ENCODE data around the gene MPP3. TPM values are rescaled to one million over a fixed set of nuclear protein-coding genes. Genes with fewer than 3 reads are reported as not detected.

MPP3 gene
- total RNA-seq, 1 donor from 2014 or later: 30.2 TPM

DNA sequence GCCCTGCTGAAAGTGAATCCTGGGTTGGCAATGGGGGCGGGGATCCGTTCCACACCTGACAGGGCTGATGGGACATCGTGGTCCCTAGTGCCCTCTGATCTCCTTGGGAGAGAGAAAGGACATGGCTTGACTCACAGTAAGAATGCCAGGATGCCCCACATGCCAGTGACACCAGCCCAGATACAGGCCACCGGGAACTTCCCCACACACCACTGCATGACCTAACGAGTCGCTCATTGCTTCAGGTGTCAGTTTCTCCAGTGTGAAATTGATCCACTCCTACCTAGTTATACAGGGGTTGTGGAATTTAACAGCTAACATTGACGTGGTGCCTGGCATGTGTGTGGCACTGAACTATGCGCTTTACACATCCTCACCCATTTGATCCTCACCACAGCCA, 21.6 kb upstream of the MPP3 start:
- no peaks in the 10 kb centered on the region for H3K27me3 ChIP-seq
- DNase-seq (ENCODE audit: extremely low spot score in 2 of 2): no peak
- TF ChIP-seq CTCF (IDR thresholded peaks at IDR 0.05) (no peak), POLR2AphosphoS5 (IDR thresholded peaks at IDR 0.05; ENCODE audit: insufficient read depth in 1 of 2, low read depth in 1 of 2) (no peak), POLR2A (IDR thresholded peaks at IDR 0.05) (no peak)
- H3K4me1 ChIP-seq: no peaks in the 10 kb centered on the region
- intact Hi-C loops (cut with DNase I): no loop called here
- H3K36me3 ChIP-seq: no peaks in the 10 kb centered on the region
- H3K9me3 ChIP-seq: no peaks in the 10 kb centered on the region
- no peak overlapping the region for H3K27ac ChIP-seq
- no peak overlapping the region for H3K4me3 ChIP-seq

DNA sequence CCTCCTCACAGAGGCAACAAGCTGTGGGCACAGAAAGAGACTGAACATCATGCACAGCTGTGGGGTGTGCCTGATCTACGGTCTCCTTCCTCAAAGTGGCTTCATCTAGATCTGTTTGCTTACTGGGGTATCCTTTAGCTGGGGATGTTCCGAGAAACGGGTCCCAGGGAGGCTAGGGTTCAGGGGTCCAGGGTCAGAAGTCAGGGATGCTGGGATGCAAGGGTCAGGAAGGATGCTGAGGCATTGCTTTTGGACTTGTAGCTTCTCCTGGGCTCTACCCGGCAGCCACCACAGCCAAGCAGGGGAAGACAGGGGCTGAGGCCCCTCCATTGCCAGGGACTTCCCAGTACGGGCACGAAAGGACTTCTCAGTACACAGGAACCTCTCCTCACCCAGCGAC, 20.6 kb upstream of the MPP3 start:
- no peaks in the 10 kb centered on the region for H3K4me1 ChIP-seq
- DNase-seq (ENCODE audit: extremely low spot score in 2 of 2): no peak
- H3K4me3 ChIP-seq: no peak overlapping the region
- no peak overlapping the region for H3K27ac ChIP-seq
- no peaks in the 10 kb centered on the region for H3K9me3 ChIP-seq
- no peaks in the 10 kb centered on the region for H3K27me3 ChIP-seq
- no peak for TF ChIP-seq CTCF (IDR thresholded peaks at IDR 0.05)
- TF ChIP-seq POLR2AphosphoS5 (IDR thresholded peaks at IDR 0.05; ENCODE audit: insufficient read depth in 1 of 2, low read depth in 1 of 2): no peak
- no peak for TF ChIP-seq POLR2A (IDR thresholded peaks at IDR 0.05)
- no peaks in the 10 kb centered on the region for H3K36me3 ChIP-seq
- intact Hi-C loops (cut with DNase I): no loop called here

DNA sequence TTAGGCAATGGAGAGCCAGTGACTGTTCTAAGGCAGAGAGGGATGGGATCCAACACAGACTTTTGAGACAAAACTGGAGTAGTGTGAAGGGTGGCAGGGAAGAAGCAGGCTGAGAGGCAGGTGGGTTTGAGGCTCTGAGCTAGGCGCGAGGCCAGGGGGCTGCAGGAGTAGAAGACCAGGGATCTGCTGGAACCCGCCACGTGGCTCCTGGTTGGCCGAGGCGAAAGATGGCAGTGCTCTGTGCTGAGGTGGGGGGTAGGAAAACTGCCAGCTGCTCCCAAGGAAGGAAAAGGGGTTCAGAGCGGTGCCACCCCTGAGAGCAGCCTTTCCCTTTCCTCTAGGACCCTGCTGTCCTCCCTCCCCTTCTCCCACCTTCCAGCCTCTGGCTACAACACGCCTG, 19.6 kb upstream of the MPP3 start:
- no peak for DNase-seq (ENCODE audit: extremely low spot score in 2 of 2)
- TF ChIP-seq POLR2AphosphoS5 (IDR thresholded peaks at IDR 0.05; ENCODE audit: insufficient read depth in 1 of 2, low read depth in 1 of 2): no peak
- TF ChIP-seq POLR2A (IDR thresholded peaks at IDR 0.05): no peak
- no peak for TF ChIP-seq CTCF (IDR thresholded peaks at IDR 0.05)
- Histone ChIP-seq H3K36me3 (no peaks in the 10 kb centered on the region), H3K4me3 (no peak overlapping the region), H3K27ac (no peak overlapping the region), H3K9me3 (no peaks in the 10 kb centered on the region), H3K27me3 (no peaks in the 10 kb centered on the region), H3K4me1 (no peaks in the 10 kb centered on the region)
- intact Hi-C loops (cut with DNase I): no loop called here

GRCh38 chr17:43849116-43849515, 16.2 kb upstream of the MPP3 start:
- no peak for TF ChIP-seq POLR2AphosphoS5 (IDR thresholded peaks at IDR 0.05; ENCODE audit: insufficient read depth in 1 of 2, low read depth in 1 of 2)
- TF ChIP-seq POLR2A (IDR thresholded peaks at IDR 0.05): no peak
- TF ChIP-seq CTCF (IDR thresholded peaks at IDR 0.05): no peak
- intact Hi-C loops (cut with DNase I): loop anchor here (10.0 kb wide), 1 partner anchor 64 kb away; the partner anchor contains the start of gene CFAP97D1
- no peak for DNase-seq (ENCODE audit: extremely low spot score in 2 of 2)
- H3K27me3 ChIP-seq: no peaks in the 10 kb centered on the region
- H3K4me3 ChIP-seq: no peak overlapping the region
- no peaks in the 10 kb centered on the region for H3K4me1 ChIP-seq
- no peaks in the 10 kb centered on the region for H3K36me3 ChIP-seq
- no peak overlapping the region for H3K27ac ChIP-seq
- H3K9me3 ChIP-seq: no peaks in the 10 kb centered on the region

DNA sequence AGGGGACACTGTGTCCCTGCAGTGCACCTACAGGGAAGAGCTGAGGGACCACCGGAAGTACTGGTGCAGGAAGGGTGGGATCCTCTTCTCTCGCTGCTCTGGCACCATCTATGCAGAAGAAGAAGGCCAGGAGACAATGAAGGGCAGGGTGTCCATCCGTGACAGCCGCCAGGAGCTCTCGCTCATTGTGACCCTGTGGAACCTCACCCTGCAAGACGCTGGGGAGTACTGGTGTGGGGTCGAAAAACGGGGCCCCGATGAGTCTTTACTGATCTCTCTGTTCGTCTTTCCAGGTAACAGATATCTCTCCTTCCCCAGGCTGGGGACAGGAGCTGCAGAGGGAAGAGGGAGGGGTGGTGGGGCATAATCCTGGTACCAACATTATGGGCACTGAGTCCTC, 15.7 kb upstream of the MPP3 start:
- Histone ChIP-seq H3K4me3 (no peak overlapping the region), H3K27ac (no peak overlapping the region), H3K36me3 (no peaks in the 10 kb centered on the region), H3K27me3 (no peaks in the 10 kb centered on the region), H3K4me1 (no peaks in the 10 kb centered on the region), H3K9me3 (no peaks in the 10 kb centered on the region)
- DNase-seq (ENCODE audit: extremely low spot score in 2 of 2): no peak
- intact Hi-C loops (cut with DNase I): loop anchor here (10.0 kb wide), 1 partner anchor 64 kb away; the partner anchor contains the start of gene CFAP97D1
- no peak for TF ChIP-seq POLR2AphosphoS5 (IDR thresholded peaks at IDR 0.05; ENCODE audit: insufficient read depth in 1 of 2, low read depth in 1 of 2)
- no peak for TF ChIP-seq CTCF (IDR thresholded peaks at IDR 0.05)
- no peak for TF ChIP-seq POLR2A (IDR thresholded peaks at IDR 0.05)
